Spinal cord (tissue), 10 donors: Measurements from ENCODE around the gene MAN1C1. TPM values are rescaled to one million over a fixed set of nuclear protein-coding genes. Genes with fewer than 3 reads are reported as not detected.

Source experiments
- DNase-seq, 6 donors: peaks; one replicate each; pipeline versions ENCODE4 v3.0.0 to v3.0.0-alpha.2; 2013 to 2015; ENCODE audit warnings: low spot score in 6 of 6, low read depth in 4 of 6
- H3K27ac ChIP-seq: one replicate; pipeline ENCODE4 v1.5.1; 2013; ENCODE audit warnings: low read depth, low read length, control low read depth
- H3K27me3 ChIP-seq: one replicate; pipeline ENCODE4 v1.6.1; 2013; ENCODE audit warnings: low read length; ENCODE audit not compliant: control insufficient read depth, insufficient read depth
- H3K36me3 ChIP-seq: one replicate; pipeline ENCODE4 v1.6.1; 2013; ENCODE audit warnings: low read length; ENCODE audit not compliant: control insufficient read depth, insufficient read depth
- H3K4me1 ChIP-seq: one replicate; pipeline ENCODE4 v1.6.1; 2013; ENCODE audit warnings: low read length; ENCODE audit not compliant: control insufficient read depth, insufficient read depth
- H3K4me3 ChIP-seq: one replicate; pipeline ENCODE4 v1.5.1; 2013; ENCODE audit warnings: low read depth, low read length, control low read depth
- H3K9me3 ChIP-seq: one replicate; pipeline ENCODE4 v1.6.1; 2013; ENCODE audit warnings: low read length; ENCODE audit not compliant: control insufficient read depth, insufficient read depth
- WGBS: methylation state at CpG from one replicate; pipeline ENCODE4 v1.1.5; 2013; ENCODE audit warnings: missing lambda C conversion rate; ENCODE audit not compliant: insufficient coverage; 5-methylcytosine and 5-hydroxymethylcytosine counted together
- polyA plus RNA-seq, 2 donors: library from polyadenylated mRNA; unstranded; fragments of 120-200 nt; gene quantifications; one replicate each; pipeline ENCODE4 v1.2.1, GENCODE V29; 2013; ENCODE audit not compliant: insufficient read length in 2 of 2
- total RNA-seq, 2 donors: library from RNA; depleted of rRNA in 1 of 2; stranded (reverse); fragments of 120-200 nt in 1 of 2; fragments of >200 nt in 1 of 2; gene quantifications; one replicate each; pipeline versions ENCODE4 v1.2.3 to v1.2.4, GENCODE V29; 2013 to 2014
- donor health status: healthy.

MAN1C1 gene
- total and polyA plus RNA-seq, 4 donors, result 18.4 to 59.7 (median 49.4) TPM

- 75% methylated on average over 8 of the region's 8 CpGs for WGBS
- H3K4me3 ChIP-seq, result no peak overlapping the region
- DNase-seq, result peak in 2 of 6 donors; percentile 57 to 82
- no peaks in the 10 kb centered on the region for H3K9me3 ChIP-seq
- H3K4me1 ChIP-seq, result peaks cover 34% of the 10 kb centered on the region
- peaks cover 18% of the 10 kb centered on the region for H3K36me3 ChIP-seq
- no peak overlapping the region for H3K27ac ChIP-seq
- H3K27me3 ChIP-seq, result no peaks in the 10 kb centered on the region
These were observed 132.1 kb downstream of the MAN1C1 start for GRCh38 chr1:25748531-25749205.

GRCh38 chr1:25750923-25751605 is 134.5 kb downstream of the MAN1C1 start:
- WGBS, result 92% methylated on average over 6 of the region's 6 CpGs
- peaks cover 39% of the 10 kb centered on the region for H3K4me1 ChIP-seq
- no peak overlapping the region for H3K27ac ChIP-seq

GRCh38 chr1:25754470-25755181 is 138.0 kb downstream of the MAN1C1 start:
- Histone ChIP-seq H3K4me1 (peaks cover 41% of the 10 kb centered on the region), H3K9me3 (no peaks in the 10 kb centered on the region), H3K27me3 (no peaks in the 10 kb centered on the region), H3K36me3 (peaks cover 14% of the 10 kb centered on the region), H3K27ac (no peak overlapping the region), H3K4me3 (no peak overlapping the region)
- WGBS, result 60% methylated on average over 14 of the region's 17 CpGs
- DNase-seq, result peak in 2 of 6 donors; percentile 58 to 94

More at GRCh38 chr1:25750923-25751605, 134.5 kb downstream of the MAN1C1 start:
- no peaks in the 10 kb centered on the region for H3K27me3 ChIP-seq
- no peak overlapping the region for H3K4me3 ChIP-seq
- DNase-seq, result no peak
- peaks cover 23% of the 10 kb centered on the region for H3K36me3 ChIP-seq
- H3K9me3 ChIP-seq, result no peaks in the 10 kb centered on the region

GRCh38 chr1:25755475-25756125 is 139.0 kb downstream of the MAN1C1 start:
- DNase-seq, result no peak
- peaks cover 41% of the 10 kb centered on the region for H3K4me1 ChIP-seq
- WGBS, result 90% methylated on average over 2 of the region's 7 CpGs
- no peak overlapping the region for H3K27ac ChIP-seq
- no peaks in the 10 kb centered on the region for H3K9me3 ChIP-seq
- H3K36me3 ChIP-seq, result peaks cover 10% of the 10 kb centered on the region
- H3K27me3 ChIP-seq, result no peaks in the 10 kb centered on the region
- H3K4me3 ChIP-seq, result no peak overlapping the region

GRCh38 chr1:25756215-25756614 is 139.6 kb downstream of the MAN1C1 start:
- Histone ChIP-seq H3K27ac (no peak overlapping the region), H3K27me3 (no peaks in the 10 kb centered on the region), H3K4me3 (no peak overlapping the region), H3K36me3 (peaks cover 8% of the 10 kb centered on the region), H3K9me3 (no peaks in the 10 kb centered on the region), H3K4me1 (peaks cover 41% of the 10 kb centered on the region)
- WGBS, result 100% methylated on average over 2 of the region's 3 CpGs
- DNase-seq, result no peak

- Histone ChIP-seq H3K27me3 (no peaks in the 10 kb centered on the region), H3K27ac (no peak overlapping the region), H3K4me1 (peaks cover 41% of the 10 kb centered on the region), H3K36me3 (peaks cover 8% of the 10 kb centered on the region), H3K4me3 (no peak overlapping the region), H3K9me3 (no peaks in the 10 kb centered on the region)
- 73% methylated on average over 11 of the region's 12 CpGs for WGBS
- no peak for DNase-seq
These were observed 140.7 kb downstream of the MAN1C1 start for GRCh38 chr1:25757151-25757845.

- H3K4me1 ChIP-seq, result peaks cover 41% of the 10 kb centered on the region
These were observed 141.2 kb downstream of the MAN1C1 start for GRCh38 chr1:25757846-25758185.

GRCh38 chr1:25758466-25759070 is 142.0 kb downstream of the MAN1C1 start:
- Histone ChIP-seq H3K4me1 (peaks cover 40% of the 10 kb centered on the region), H3K27me3 (no peaks in the 10 kb centered on the region), H3K9me3 (no peaks in the 10 kb centered on the region), H3K36me3 (peaks cover 6% of the 10 kb centered on the region), H3K4me3 (no peak overlapping the region), H3K27ac (no peak overlapping the region)
- peak in 1 of 6 donors; percentile 73 for DNase-seq
- WGBS, result 46% methylated on average over 9 of the region's 15 CpGs

More at GRCh38 chr1:25757846-25758185, 141.2 kb downstream of the MAN1C1 start:
- H3K4me3 ChIP-seq, result no peak overlapping the region
- peaks cover 8% of the 10 kb centered on the region for H3K36me3 ChIP-seq
- no peaks in the 10 kb centered on the region for H3K9me3 ChIP-seq
- no peak overlapping the region for H3K27ac ChIP-seq
- H3K27me3 ChIP-seq, result no peaks in the 10 kb centered on the region
- WGBS, result 49% methylated on average over 3 of the region's 5 CpGs
- DNase-seq, result no peak
